Caco-2 (cell line): ENCODE results near the gene ACTR1B. TPM values are rescaled to one million over a fixed set of nuclear protein-coding genes. Genes with fewer than 3 reads are reported as not detected.

Experiments used
- BruUV-seq: library from RNA; stranded (reverse); fragments of 400-500 nt; replicated peaks from 2 replicates; lab custom pipeline; 2021; lab: Mats Ljungman, UMichigan
- CTCF ChIA-PET: fragments of 300-600 bp; sonication (Branson Sonifier 250); formaldehyde crosslinking; loops from one replicate; lab custom pipeline; 2022; ENCODE audit warnings: antibody characterized with exemption; lab: Charles Lee
- POLR2A ChIA-PET: fragments of 300-600 bp; sonication (Branson Sonifier 250); formaldehyde crosslinking; loops from one replicate; lab custom pipeline; 2022; ENCODE audit warnings: antibody characterized with exemption; lab: Charles Lee
- DNase-seq, 2 experiments: peaks; one replicate each; pipeline versions ENCODE4 v3.0.0 to v3.0.0-alpha.2; 2020 to 2022
- H3K27me3 ChIP-seq: replicated peaks from 2 replicates; pipeline ENCODE4 v1.6.0; 2011; ENCODE audit warnings: low read length; ENCODE audit not compliant: control insufficient read depth, insufficient read depth
- H3K36me3 ChIP-seq: 2 replicates; pipeline ENCODE4 v1.5.1; 2011; ENCODE audit warnings: low read length; ENCODE audit not compliant: control insufficient read depth, insufficient read depth
- H3K4me1 ChIP-seq: fragments of 250-450 bp; sonication (Bioruptor Pico); 2 replicates; pipeline ENCODE4 v1.5.1; 2020; ENCODE audit warnings: mild to moderate bottlenecking
- H3K4me3 ChIP-seq: 2 replicates; pipeline ENCODE4 v1.5.1; 2011; ENCODE audit warnings: low read depth, mild to moderate bottlenecking, control low read depth, low read length
- H3K9me3 ChIP-seq: fragments of 250-450 bp; sonication (Bioruptor Pico); 2 replicates; pipeline ENCODE4 v1.5.1; 2020; ENCODE audit warnings: mild to moderate bottlenecking, moderate library complexity
- H3K27ac Mint-ChIP-seq: one replicate; pipeline ENCODE4 v1.8.0; 2022; ENCODE audit warnings: mixed read lengths; ENCODE audit not compliant: unreplicated experiment
- H3K27me3 Mint-ChIP-seq: one replicate; pipeline ENCODE4 v1.8.0; 2022; ENCODE audit warnings: mixed read lengths; ENCODE audit not compliant: insufficient read depth, unreplicated experiment
- H3K36me3 Mint-ChIP-seq: one replicate; pipeline ENCODE4 v1.8.0; 2022; ENCODE audit warnings: mild to moderate bottlenecking, mixed read lengths; ENCODE audit not compliant: insufficient read depth, unreplicated experiment
- H3K4me1 Mint-ChIP-seq: one replicate; pipeline ENCODE4 v1.8.0; 2022; ENCODE audit warnings: low read depth, mixed read lengths; ENCODE audit not compliant: unreplicated experiment
- H3K4me3 Mint-ChIP-seq: one replicate; pipeline ENCODE4 v1.8.0; 2022; ENCODE audit warnings: mild to moderate bottlenecking, moderate library complexity, mixed read lengths; ENCODE audit not compliant: unreplicated experiment
- H3K9me3 Mint-ChIP-seq: one replicate; pipeline ENCODE4 v1.8.0; 2022; ENCODE audit warnings: mixed read lengths; ENCODE audit not compliant: unreplicated experiment
- intact Hi-C: fragments of 100-400 bp; cut with micrococcal nuclease; formaldehyde crosslinking; loops from one replicate; pipeline ENCODE4 v1.10.0; 2022; ENCODE audit not compliant: unreplicated experiment
- total RNA-seq: library from RNA; stranded (reverse); gene quantifications from 2 replicates; pipeline ENCODE4 v1.2.3, GENCODE V29; 2022
- TF ChIP-seq, protein P1 (sequence below), 2 experiments: fragments of 200-600 bp in 1 of 2; IDR thresholded peaks; 1 replicate in 1 of 2; 2 replicates in 1 of 2; pipeline versions ENCODE4 v1.5.1 to v1.8.0; 2011 to 2022; ENCODE audit warnings: antibody characterized with exemption in 1 of 2, control low read depth in 1 of 2, inconsistent platforms in 1 of 2, low read depth in 1 of 2, low read length in 1 of 2, mild to moderate bottlenecking in 1 of 2, moderate library complexity in 1 of 2; ENCODE audit not compliant: insufficient read depth in 1 of 2, severe bottlenecking in 1 of 2, unreplicated experiment in 1 of 2

Gene ACTR1B
- total RNA-seq, 1 experiment from 2014 or later: 42.3 TPM

DNA sequence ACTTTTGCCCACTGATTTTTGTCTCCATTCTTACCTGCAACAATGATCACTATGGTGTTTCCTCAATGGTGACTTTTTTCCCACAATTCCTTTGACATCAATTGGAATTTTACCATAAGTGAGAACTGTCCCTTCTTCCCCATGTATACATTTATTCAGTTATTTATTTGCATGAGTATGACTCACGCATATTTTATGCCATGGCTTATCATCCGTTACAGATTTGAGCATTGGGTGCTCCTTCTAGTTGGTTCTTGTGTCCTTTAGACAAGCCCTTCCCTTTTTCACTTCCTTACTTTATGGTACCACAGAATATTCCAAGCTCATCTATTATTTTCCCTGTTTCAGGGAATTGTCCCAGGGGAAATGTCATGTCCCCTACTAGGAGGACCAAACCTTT lies 10.4 kb downstream of the ACTR1B start:
- ChIA-PET CTCF (no interaction called here), POLR2A (no interaction called here)
- peaks cover 51% of the 10 kb centered on the region for H3K36me3 Mint-ChIP-seq
- H3K4me3 Mint-ChIP-seq: no peak overlapping the region
- no peak for DNase-seq
- H3K27me3 Mint-ChIP-seq: no peaks in the 10 kb centered on the region
- TF ChIP-seq, protein P1, sequence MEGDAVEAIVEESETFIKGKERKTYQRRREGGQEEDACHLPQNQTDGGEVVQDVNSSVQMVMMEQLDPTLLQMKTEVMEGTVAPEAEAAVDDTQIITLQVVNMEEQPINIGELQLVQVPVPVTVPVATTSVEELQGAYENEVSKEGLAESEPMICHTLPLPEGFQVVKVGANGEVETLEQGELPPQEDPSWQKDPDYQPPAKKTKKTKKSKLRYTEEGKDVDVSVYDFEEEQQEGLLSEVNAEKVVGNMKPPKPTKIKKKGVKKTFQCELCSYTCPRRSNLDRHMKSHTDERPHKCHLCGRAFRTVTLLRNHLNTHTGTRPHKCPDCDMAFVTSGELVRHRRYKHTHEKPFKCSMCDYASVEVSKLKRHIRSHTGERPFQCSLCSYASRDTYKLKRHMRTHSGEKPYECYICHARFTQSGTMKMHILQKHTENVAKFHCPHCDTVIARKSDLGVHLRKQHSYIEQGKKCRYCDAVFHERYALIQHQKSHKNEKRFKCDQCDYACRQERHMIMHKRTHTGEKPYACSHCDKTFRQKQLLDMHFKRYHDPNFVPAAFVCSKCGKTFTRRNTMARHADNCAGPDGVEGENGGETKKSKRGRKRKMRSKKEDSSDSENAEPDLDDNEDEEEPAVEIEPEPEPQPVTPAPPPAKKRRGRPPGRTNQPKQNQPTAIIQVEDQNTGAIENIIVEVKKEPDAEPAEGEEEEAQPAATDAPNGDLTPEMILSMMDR (IDR thresholded peaks at IDR 0.05; ENCODE audit: insufficient read depth in 1 of 2, low read depth in 1 of 2, low read length in 1 of 2, severe bottlenecking in 1 of 2, unreplicated experiment in 1 of 2): no peak
- no peak overlapping the region for H3K27ac Mint-ChIP-seq
- Histone ChIP-seq H3K9me3 (no peaks in the 10 kb centered on the region), H3K4me1 (no peaks in the 10 kb centered on the region), H3K27me3 (no peaks in the 10 kb centered on the region), H3K36me3 (peaks cover 2% of the 10 kb centered on the region; the same call in 1 of the 2 replicates), H3K4me3 (no peak overlapping the region)
- H3K4me1 Mint-ChIP-seq: no peaks in the 10 kb centered on the region
- intact Hi-C loops: no loop called here
- peaks cover 18% of the 10 kb centered on the region for H3K9me3 Mint-ChIP-seq
- TSS peak; percentile 6 for BruUV-seq

DNA sequence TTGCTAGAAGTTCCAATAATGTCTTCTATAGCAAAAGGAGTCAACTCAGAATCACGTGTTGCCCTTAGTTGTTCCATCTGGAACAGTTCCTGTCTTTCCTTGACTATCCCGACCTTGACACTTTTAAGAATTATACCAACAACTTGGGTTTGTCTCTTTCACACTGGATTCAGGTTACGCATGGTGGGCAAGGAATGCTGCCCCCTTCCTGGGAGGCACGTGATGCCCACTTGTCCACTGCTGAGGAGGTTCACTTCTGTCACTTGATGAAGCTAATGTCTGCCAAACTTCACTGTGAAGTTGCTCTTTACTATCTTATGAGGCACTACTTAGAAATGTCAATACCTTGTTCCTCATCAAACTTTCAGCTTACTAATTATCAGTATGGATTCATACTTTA lies 12.7 kb downstream of the ACTR1B start:
- no peak for DNase-seq
- Histone ChIP-seq H3K4me1 (no peaks in the 10 kb centered on the region), H3K4me3 (no peak overlapping the region), H3K36me3 (peaks cover 3% of the 10 kb centered on the region), H3K27me3 (no peaks in the 10 kb centered on the region), H3K9me3 (no peaks in the 10 kb centered on the region)
- no peaks in the 10 kb centered on the region for H3K27me3 Mint-ChIP-seq
- ChIA-PET POLR2A (interaction anchor here (0.8 kb wide), 1 partner anchor 13 kb away, joined by 4 read pairs; no protein-coding TSS in a partner anchor), CTCF (interaction anchor here (1.6 to 2.5 kb wide), 3 partner anchors 13 to 60 kb away, joined by 4 to 11 read pairs (median 10); partner anchors contain the start of gene ACTR1B)
- intact Hi-C loops: no loop called here
- BruUV-seq: no TSS peak
- peaks cover 6% of the 10 kb centered on the region for H3K4me1 Mint-ChIP-seq
- H3K9me3 Mint-ChIP-seq: peaks cover 18% of the 10 kb centered on the region
- TF ChIP-seq, protein P1 (IDR thresholded peaks at IDR 0.05; ENCODE audit: insufficient read depth in 1 of 2, low read depth in 1 of 2, low read length in 1 of 2, severe bottlenecking in 1 of 2, unreplicated experiment in 1 of 2): no peak
- H3K4me3 Mint-ChIP-seq: no peak overlapping the region
- H3K36me3 Mint-ChIP-seq: peaks cover 45% of the 10 kb centered on the region
- H3K27ac Mint-ChIP-seq: no peak overlapping the region

DNA sequence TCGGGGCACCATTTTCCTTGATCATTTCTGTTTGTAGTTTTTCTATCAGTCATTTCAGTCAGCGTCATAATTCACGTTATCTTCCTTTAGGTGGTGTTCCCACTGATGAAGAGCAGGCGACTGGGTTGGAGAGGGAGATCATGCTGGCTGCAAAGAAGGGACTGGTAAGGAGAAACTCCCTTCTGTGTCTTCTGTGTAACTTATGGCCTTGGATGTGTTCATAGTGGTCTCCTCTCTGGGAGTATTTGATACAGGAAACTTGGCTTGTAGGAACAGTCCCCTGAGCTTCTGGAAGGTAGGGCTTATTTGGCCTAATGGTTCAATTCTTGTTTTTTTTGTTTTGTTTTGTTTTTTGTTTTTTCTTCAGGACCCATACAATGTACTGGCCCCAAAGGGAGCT lies 16.9 kb downstream of the ACTR1B start:
- Histone ChIP-seq H3K9me3 (no peaks in the 10 kb centered on the region), H3K4me1 (no peaks in the 10 kb centered on the region), H3K36me3 (peaks cover 3% of the 10 kb centered on the region; the same call in 1 of the 2 replicates), H3K4me3 (peak overlapping the region; percentile 88), H3K27me3 (no peaks in the 10 kb centered on the region)
- TF ChIP-seq, protein P1 (IDR thresholded peaks at IDR 0.05; ENCODE audit: insufficient read depth in 1 of 2, low read depth in 1 of 2, low read length in 1 of 2, severe bottlenecking in 1 of 2, unreplicated experiment in 1 of 2): no peak
- Mint-ChIP-seq H3K4me1 (peaks cover 6% of the 10 kb centered on the region), H3K4me3 (peak overlapping the region; percentile 99), H3K27me3 (peaks cover 3% of the 10 kb centered on the region), H3K9me3 (no peaks in the 10 kb centered on the region), H3K36me3 (peaks cover 45% of the 10 kb centered on the region), H3K27ac (peak overlapping the region; percentile 99)
- no peak for DNase-seq
- TSS peak; percentile 48 for BruUV-seq
- intact Hi-C loops: loop anchor here (5.0 kb wide), 1 partner anchor 55 kb away; no protein-coding TSS in a partner anchor
- ChIA-PET CTCF (interaction anchor here (1.8 to 2.1 kb wide), 2 partner anchors 16 to 56 kb away, joined by 7 to 14 read pairs; no protein-coding TSS in a partner anchor), POLR2A (interaction anchor here (0.5 to 2.2 kb wide), 3 partner anchors 16 to 44 kb away, joined by 4 to 82 read pairs (median 6); partner anchors contain the start of gene ACTR1B)
